ENCODE results near the gene RMI2.
A peak's percentile ranks its signal among the peaks of the same experiment; 100 is the strongest.
"Not testable (repeated sequence)": the region's sequence is repeated elsewhere in the genome, so short reads cannot be mapped to it uniquely, and the experiment has no call there.

The RMI2 gene

GRCh38 chr16:11345040-11345862, at the start of gene RMI2:
Gene RMI2, plus strand, starts transcription at chr16:11345459. Its CDS starts 13 bp downstream, at chr16:11345472.
- peak; percentile 93 for DNase-seq (ENCODE audit: low spot score)

- DNase-seq (ENCODE audit: low spot score), result no peak
Measured at GRCh38 chr16:11295672-11296071, 49.6 kb upstream of the RMI2 start.

GRCh38 chr16:11296351-11296705, 48.9 kb upstream of the RMI2 start:
- DNase-seq (ENCODE audit: low spot score), result no peak

- no peak for DNase-seq (ENCODE audit: low spot score)
Measured at GRCh38 chr16:11296706-11297491, 48.4 kb upstream of the RMI2 start.

- peak; percentile 77 for DNase-seq (ENCODE audit: low spot score)
Measured at GRCh38 chr16:11297492-11298142, 47.6 kb upstream of the RMI2 start.

- no peak for DNase-seq (ENCODE audit: low spot score)
Measured at GRCh38 chr16:11298143-11298900, 46.9 kb upstream of the RMI2 start.

GRCh38 chr16:11298950-11299547, 46.2 kb upstream of the RMI2 start:
- DNase-seq (ENCODE audit: low spot score), result not testable (repeated sequence)

GRCh38 chr16:11299865-11300559, 45.2 kb upstream of the RMI2 start:
- DNase-seq (ENCODE audit: low spot score), result no peak

- DNase-seq (ENCODE audit: low spot score), result no peak
Measured at GRCh38 chr16:11300560-11300892, 44.7 kb upstream of the RMI2 start.

- DNase-seq (ENCODE audit: low spot score), result no peak
Measured at GRCh38 chr16:11301645-11302501, 43.4 kb upstream of the RMI2 start.

- DNase-seq (ENCODE audit: low spot score), result no peak
Measured at GRCh38 chr16:11302977-11303376, 42.3 kb upstream of the RMI2 start.

- no peak for DNase-seq (ENCODE audit: low spot score)
Measured at GRCh38 chr16:11303405-11304138, 41.7 kb upstream of the RMI2 start.

GRCh38 chr16:11306381-11306780, 38.9 kb upstream of the RMI2 start:
- no peak for DNase-seq (ENCODE audit: low spot score)

- no peak for DNase-seq (ENCODE audit: low spot score)
Measured at GRCh38 chr16:11306997-11307638, 38.1 kb upstream of the RMI2 start.

- no peak for DNase-seq (ENCODE audit: low spot score)
Measured at GRCh38 chr16:11307639-11308492, 37.4 kb upstream of the RMI2 start.

GRCh38 chr16:11308493-11309283, 36.6 kb upstream of the RMI2 start:
- no peak for DNase-seq (ENCODE audit: low spot score)

Measured in globus pallidus (tissue), 1 donor.